Hematopoietic multipotent progenitor cell treated with erythropoietin and hydrocortisone succinate and interleukin-3 and kit ligand, for 17 days (in vitro differentiated cells): Measurements from ENCODE around the gene LHX6.

Experiments
- DNase-seq: peaks from one replicate; pipeline ENCODE4 v3.0.0-alpha.2; 2015; ENCODE audit warnings: low spot score

The LHX6 gene

GRCh38 chr9:122215663-122216062, 13.1 kb downstream of the LHX6 start:
- DNase-seq, result no peak

GRCh38 chr9:122214507-122214906, 14.2 kb downstream of the LHX6 start:
- no peak for DNase-seq

GRCh38 chr9:122213589-122214413, 15.0 kb downstream of the LHX6 start:
- DNase-seq, result peak; percentile 66

GRCh38 chr9:122213102-122213588, 15.6 kb downstream of the LHX6 start:
- DNase-seq, result no peak

- DNase-seq, result no peak
Observed at GRCh38 chr9:122212473-122213004, 16.2 kb downstream of the LHX6 start.

GRCh38 chr9:122209451-122209850, 19.3 kb downstream of the LHX6 start:
- DNase-seq, result no peak

- DNase-seq, result no peak
Observed at GRCh38 chr9:122207096-122207495, 21.7 kb downstream of the LHX6 start.

- no peak for DNase-seq
Observed at GRCh38 chr9:122206118-122207046, 22.4 kb downstream of the LHX6 start.

- DNase-seq, result no peak
Observed at GRCh38 chr9:122205176-122205575, 23.6 kb downstream of the LHX6 start.

GRCh38 chr9:122204491-122204890, 24.3 kb downstream of the LHX6 start:
- no peak for DNase-seq

GRCh38 chr9:122204055-122204454, 24.7 kb downstream of the LHX6 start:
- DNase-seq, result no peak

- DNase-seq, result no peak
Observed at GRCh38 chr9:122202111-122202510, 26.6 kb downstream of the LHX6 start.

GRCh38 chr9:122201641-122202040, 27.1 kb downstream of the LHX6 start:
- no peak for DNase-seq

- no peak for DNase-seq
Observed at GRCh38 chr9:122200960-122201595, 27.7 kb downstream of the LHX6 start.

GRCh38 chr9:122197882-122198281, 30.9 kb downstream of the LHX6 start:
- no peak for DNase-seq

- no peak for DNase-seq
Observed at GRCh38 chr9:122197426-122197825, 31.3 kb downstream of the LHX6 start.

- no peak for DNase-seq
Observed at GRCh38 chr9:122195875-122196274, 32.9 kb downstream of the LHX6 start.

GRCh38 chr9:122193651-122194050, 35.1 kb downstream of the LHX6 start:
- DNase-seq, result no peak

GRCh38 chr9:122192914-122193525, 35.7 kb downstream of the LHX6 start:
- DNase-seq, result no peak

- DNase-seq, result peak; percentile 15
Observed at GRCh38 chr9:122192261-122192875, 36.4 kb downstream of the LHX6 start.

GRCh38 chr9:122191584-122191983, 37.2 kb downstream of the LHX6 start:
- DNase-seq, result no peak
